Karpas-422 (cell line): ENCODE data around the gene IL17A. TPM values are rescaled to one million over a fixed set of nuclear protein-coding genes. Genes with fewer than 3 reads are reported as not detected.

Source experiments
- DNase-seq: peaks from one replicate; pipeline ENCODE4 v3.0.0-alpha.2; 2015
- H2AFZ ChIP-seq: fragments of 200-600 bp; sonication (generic); 2 replicates; pipeline ENCODE4 v1.6.1; 2014; ENCODE audit warnings: antibody characterized with exemption, low read length, mixed read lengths
- H3K27ac ChIP-seq: fragments of 200-600 bp; sonication (generic); 2 replicates; pipeline ENCODE4 v1.5.1; 2014; ENCODE audit warnings: mild to moderate bottlenecking, low read length, moderate library complexity
- H3K27me3 ChIP-seq: fragments of 200-600 bp; sonication (generic); 2 replicates; pipeline ENCODE4 v1.6.1; 2014; ENCODE audit warnings: low read length, mixed read lengths
- H3K36me3 ChIP-seq: fragments of 200-600 bp; sonication (generic); 2 replicates; pipeline ENCODE4 v1.6.1; 2014; ENCODE audit warnings: low read length, mixed read lengths; ENCODE audit not compliant: insufficient read depth
- H3K4me1 ChIP-seq: fragments of 200-600 bp; sonication (generic); 2 replicates; pipeline ENCODE4 v1.6.1; 2014; ENCODE audit warnings: mild to moderate bottlenecking, low read length, mixed read lengths
- H3K4me2 ChIP-seq: fragments of 200-600 bp; sonication (generic); 2 replicates; pipeline ENCODE4 v1.6.1; 2014; ENCODE audit warnings: low read length, low read depth, mild to moderate bottlenecking; ENCODE audit not compliant: poor library complexity, severe bottlenecking
- H3K4me3 ChIP-seq: fragments of 200-600 bp; sonication (generic); 2 replicates; pipeline ENCODE4 v1.5.1; 2014; ENCODE audit warnings: mild to moderate bottlenecking, antibody characterized with exemption, low read length, mixed read lengths
- H3K79me2 ChIP-seq: fragments of 200-600 bp; sonication (generic); 2 replicates; pipeline ENCODE4 v1.6.1; 2014; ENCODE audit warnings: mild to moderate bottlenecking, low read length, mixed read lengths
- H3K9ac ChIP-seq: fragments of 200-600 bp; sonication (generic); 2 replicates; pipeline ENCODE4 v1.6.0; 2014; ENCODE audit warnings: low read length
- H3K9me2 ChIP-seq: fragments of 200-600 bp; sonication (generic), shearing (Covaris generic); replicated peaks from 2 replicates; pipeline ENCODE4 v1.6.0; 2014; ENCODE audit warnings: mild to moderate bottlenecking, low read length, moderate library complexity; ENCODE audit not compliant: insufficient read depth
- H3K9me3 ChIP-seq: fragments of 300-700, 200-600 bp; sonication (generic); 2 replicates; pipeline ENCODE4 v1.6.1; 2014; ENCODE audit warnings: low read length, mixed read lengths
- H4K20me1 ChIP-seq: fragments of 200-600 bp; sonication (generic); 2 replicates; pipeline ENCODE4 v1.6.1; 2014; ENCODE audit warnings: mild to moderate bottlenecking, antibody characterized with exemption, low read length, low read depth; ENCODE audit not compliant: insufficient read depth
- total RNA-seq: library from RNA; depleted of rRNA; stranded (reverse); fragments of >200 nt; shearing (Covaris generic); gene quantifications from 2 replicates; pipeline ENCODE4 v1.2.3, GENCODE V29; 2014; ENCODE audit warnings: low replicate concordance

IL17A gene
- total RNA-seq, 1 experiment from 2014 or later = not detected

- Histone ChIP-seq H3K27ac (no peak overlapping the region), H3K27me3 (no peaks in the 10 kb centered on the region), H3K9me3 (no peaks in the 10 kb centered on the region), H3K9ac (no peak overlapping the region), H3K4me2 (no peak overlapping the region), H3K36me3 (no peaks in the 10 kb centered on the region), H2AFZ (no peak overlapping the region), H3K9me2 (no peaks in the 10 kb centered on the region), H3K4me1 (peaks cover 10% of the 10 kb centered on the region), H3K79me2 (no peaks in the 10 kb centered on the region), H4K20me1 (no peaks in the 10 kb centered on the region), H3K4me3 (no peak overlapping the region)
- DNase-seq = no peak
These were observed 27.0 kb downstream of the IL17A start for GRCh38 chr6:52213127-52213526.

GRCh38 chr6:52215787-52216186, 29.6 kb downstream of the IL17A start:
- H3K9me2 ChIP-seq = no peaks in the 10 kb centered on the region
- H2AFZ ChIP-seq = no peak overlapping the region
- no peaks in the 10 kb centered on the region for H3K9me3 ChIP-seq
- no peaks in the 10 kb centered on the region for H4K20me1 ChIP-seq
- no peaks in the 10 kb centered on the region for H3K79me2 ChIP-seq
- no peak for DNase-seq
- no peak overlapping the region for H3K9ac ChIP-seq
- H3K27ac ChIP-seq = no peak overlapping the region
- no peak overlapping the region for H3K4me3 ChIP-seq
- no peaks in the 10 kb centered on the region for H3K4me1 ChIP-seq
- no peaks in the 10 kb centered on the region for H3K27me3 ChIP-seq
- H3K36me3 ChIP-seq = no peaks in the 10 kb centered on the region
- no peak overlapping the region for H3K4me2 ChIP-seq

GRCh38 chr6:52216932-52217575, 30.9 kb downstream of the IL17A start:
- no peaks in the 10 kb centered on the region for H3K9me3 ChIP-seq
- H2AFZ ChIP-seq = no peak overlapping the region
- no peak overlapping the region for H3K9ac ChIP-seq
- DNase-seq = no peak
- no peak overlapping the region for H3K27ac ChIP-seq
- H4K20me1 ChIP-seq = no peaks in the 10 kb centered on the region
- no peaks in the 10 kb centered on the region for H3K4me1 ChIP-seq
- H3K79me2 ChIP-seq = no peaks in the 10 kb centered on the region
- H3K4me3 ChIP-seq = no peak overlapping the region
- H3K9me2 ChIP-seq = no peaks in the 10 kb centered on the region
- no peak overlapping the region for H3K4me2 ChIP-seq
- no peaks in the 10 kb centered on the region for H3K27me3 ChIP-seq
- no peaks in the 10 kb centered on the region for H3K36me3 ChIP-seq

GRCh38 chr6:52217761-52218160, 31.6 kb downstream of the IL17A start:
- Histone ChIP-seq H3K4me2 (no peak overlapping the region), H3K4me3 (no peak overlapping the region), H3K9me2 (no peaks in the 10 kb centered on the region), H3K9me3 (no peaks in the 10 kb centered on the region), H4K20me1 (no peaks in the 10 kb centered on the region), H3K27ac (no peak overlapping the region), H3K9ac (no peak overlapping the region), H3K36me3 (no peaks in the 10 kb centered on the region), H3K4me1 (no peaks in the 10 kb centered on the region), H3K79me2 (no peaks in the 10 kb centered on the region), H3K27me3 (no peaks in the 10 kb centered on the region), H2AFZ (no peak overlapping the region)
- no peak for DNase-seq

GRCh38 chr6:52221302-52221701, 35.1 kb downstream of the IL17A start:
- DNase-seq = no peak
- H3K9me3 ChIP-seq = no peaks in the 10 kb centered on the region

GRCh38 chr6:52227495-52227894, 41.3 kb downstream of the IL17A start:
- no peak for DNase-seq
- Histone ChIP-seq H3K9ac (no peak overlapping the region), H3K9me2 (no peaks in the 10 kb centered on the region), H3K4me1 (no peaks in the 10 kb centered on the region), H3K4me2 (no peak overlapping the region), H3K27me3 (no peaks in the 10 kb centered on the region), H3K36me3 (no peaks in the 10 kb centered on the region), H3K9me3 (no peaks in the 10 kb centered on the region), H3K79me2 (no peaks in the 10 kb centered on the region), H3K27ac (no peak overlapping the region), H4K20me1 (no peaks in the 10 kb centered on the region), H3K4me3 (no peak overlapping the region), H2AFZ (no peak overlapping the region)

More at GRCh38 chr6:52221302-52221701, 35.1 kb downstream of the IL17A start:
- no peak overlapping the region for H3K9ac ChIP-seq
- H3K27ac ChIP-seq = no peak overlapping the region
- no peaks in the 10 kb centered on the region for H3K9me2 ChIP-seq
- H4K20me1 ChIP-seq = no peaks in the 10 kb centered on the region
- no peak overlapping the region for H3K4me3 ChIP-seq
- no peak overlapping the region for H2AFZ ChIP-seq
- H3K27me3 ChIP-seq = no peaks in the 10 kb centered on the region
- H3K79me2 ChIP-seq = no peaks in the 10 kb centered on the region
- no peak overlapping the region for H3K4me2 ChIP-seq
- H3K36me3 ChIP-seq = no peaks in the 10 kb centered on the region
- H3K4me1 ChIP-seq = no peaks in the 10 kb centered on the region

- H3K27ac ChIP-seq = no peak overlapping the region
- no peak overlapping the region for H3K4me3 ChIP-seq
- no peak overlapping the region for H3K9ac ChIP-seq
- H3K9me3 ChIP-seq = no peaks in the 10 kb centered on the region
- no peaks in the 10 kb centered on the region for H3K36me3 ChIP-seq
- no peak for DNase-seq
- no peaks in the 10 kb centered on the region for H3K4me1 ChIP-seq
- H3K4me2 ChIP-seq = no peak overlapping the region
- H3K9me2 ChIP-seq = no peaks in the 10 kb centered on the region
- no peaks in the 10 kb centered on the region for H3K27me3 ChIP-seq
- H4K20me1 ChIP-seq = no peaks in the 10 kb centered on the region
- H2AFZ ChIP-seq = no peak overlapping the region
- no peaks in the 10 kb centered on the region for H3K79me2 ChIP-seq
These were observed 44.5 kb downstream of the IL17A start for GRCh38 chr6:52230685-52231084.

GRCh38 chr6:52231406-52232127, 45.4 kb downstream of the IL17A start:
- Histone ChIP-seq H3K9me2 (no peaks in the 10 kb centered on the region), H4K20me1 (no peaks in the 10 kb centered on the region), H3K27ac (no peak overlapping the region), H3K79me2 (no peaks in the 10 kb centered on the region), H3K4me3 (no peak overlapping the region), H3K4me2 (no peak overlapping the region), H2AFZ (no peak overlapping the region), H3K27me3 (no peaks in the 10 kb centered on the region), H3K36me3 (no peaks in the 10 kb centered on the region), H3K9ac (no peak overlapping the region), H3K9me3 (no peaks in the 10 kb centered on the region), H3K4me1 (no peaks in the 10 kb centered on the region)
- DNase-seq = no peak
